Iris pigment epithelial cell (primary cell): ENCODE data around the gene TSPAN31.

Experiments used
- DNase-seq: peaks from one replicate; pipeline ENCODE4 v3.0.0-alpha.2; 2011; ENCODE audit warnings: low read depth

The TSPAN31 gene

GRCh38 chr12:57783466-57783801 is 38.6 kb downstream of the TSPAN31 start:
- DNase-seq, result no peak

- no peak for DNase-seq
Measured at GRCh38 chr12:57783861-57784260, 39.0 kb downstream of the TSPAN31 start.

GRCh38 chr12:57793920-57794319 is 49.1 kb downstream of the TSPAN31 start:
- DNase-seq, result peak; percentile 93

- DNase-seq, result peak; percentile 36
Measured at GRCh38 chr12:57795354-57795753, 50.5 kb downstream of the TSPAN31 start.

GRCh38 chr12:57796996-57797395 is 52.2 kb downstream of the TSPAN31 start:
- DNase-seq, result no peak

GRCh38 chr12:57797933-57798332 is 53.1 kb downstream of the TSPAN31 start:
- DNase-seq, result no peak
